SK-N-MC (cell line): ENCODE measurements around the gene ZNF28.
"Not testable (repeated sequence)": the region's sequence is repeated elsewhere in the genome, so short reads cannot be mapped to it uniquely, and the experiment has no call there.

Experiments
- FOXP2 ChIP-seq: optimal IDR thresholded peaks from 2 replicates; pipeline ENCODE3; 2011; ENCODE audit warnings: mild to moderate bottlenecking, moderate library complexity; ENCODE audit not compliant: insufficient read depth; ENCODE audit errors: extremely low read length, control extremely low read depth
- POLR2AphosphoS5 ChIP-seq: IDR thresholded peaks from 2 replicates; pipeline ENCODE4 v1.6.1; 2012; ENCODE audit warnings: mild to moderate bottlenecking, low read depth, low read length, borderline replicate concordance

DNA sequence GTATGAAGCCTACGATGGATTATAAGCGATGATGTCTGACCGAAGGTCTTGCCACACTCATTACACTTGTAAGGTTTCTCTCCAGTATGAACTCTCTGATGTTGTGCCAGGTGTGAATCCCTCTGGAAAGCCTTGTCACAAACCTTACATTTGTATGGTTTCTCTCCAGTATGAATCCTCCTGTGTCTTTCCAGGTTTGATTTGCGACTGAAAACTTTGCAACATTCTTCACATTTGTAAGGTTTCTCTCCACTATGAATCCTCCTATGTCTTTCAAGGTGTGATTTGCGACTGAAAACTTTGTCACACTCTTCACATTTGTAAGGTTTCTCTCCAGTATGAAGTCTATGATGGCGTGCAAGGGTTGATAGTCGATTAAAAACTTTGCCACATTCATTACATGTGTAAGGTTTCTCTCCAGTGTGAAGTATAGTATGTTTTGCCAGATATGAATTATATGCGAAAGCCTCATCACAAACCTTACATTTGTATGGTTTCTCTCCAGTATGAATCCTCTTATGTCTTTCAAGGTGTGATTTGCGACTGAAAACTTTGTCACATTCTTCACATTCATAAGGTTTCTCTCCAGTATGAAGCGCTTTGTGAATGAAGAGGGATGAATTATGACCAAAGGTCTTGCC, 19.5 kb upstream of the ZNF28 start:
- not testable (repeated sequence) for TF ChIP-seq POLR2AphosphoS5, FOXP2
